H9 (cell line): Measurements from ENCODE around the gene ERC1. TPM values are rescaled to one million over a fixed set of nuclear protein-coding genes. Genes with fewer than 3 reads are reported as not detected.

Experiments
- DNase-seq: peaks from one replicate; pipeline ENCODE4 v3.0.0-alpha.2; 2017
- H2AFZ ChIP-seq: one replicate; pipeline ENCODE4 v1.6.1; 2013; ENCODE audit warnings: mild to moderate bottlenecking, low read length, control low read depth, moderate library complexity
- H2AK5ac ChIP-seq: 2 replicates; pipeline ENCODE4 v1.6.1; 2013; ENCODE audit warnings: low read length, control low read depth, mixed read lengths; ENCODE audit not compliant: insufficient read length
- H2BK120ac ChIP-seq: one replicate; pipeline ENCODE4 v1.6.1; 2013; ENCODE audit warnings: low read depth, mild to moderate bottlenecking, low read length, control low read depth, inconsistent platforms; ENCODE audit not compliant: poor library complexity, severe bottlenecking
- H2BK12ac ChIP-seq: 2 replicates; pipeline ENCODE4 v1.6.1; 2013; ENCODE audit warnings: low read length, control low read depth, mixed read lengths, low read depth; ENCODE audit not compliant: insufficient read length
- H2BK15ac ChIP-seq: 2 replicates; pipeline ENCODE4 v1.6.1; 2013; ENCODE audit warnings: low read depth, low read length, control low read depth
- H2BK20ac ChIP-seq: one replicate; pipeline ENCODE4 v1.6.1; 2013; ENCODE audit warnings: low read depth, mild to moderate bottlenecking, low read length, control low read depth, inconsistent platforms; ENCODE audit not compliant: poor library complexity, severe bottlenecking
- H2BK5ac ChIP-seq: 2 replicates; pipeline ENCODE4 v1.6.1; 2013; ENCODE audit warnings: low read length, control low read depth, mixed read lengths; ENCODE audit not compliant: insufficient read length
- H3K14ac ChIP-seq: 2 replicates; pipeline ENCODE4 v1.6.1; 2013; ENCODE audit warnings: low read length, control low read depth; ENCODE audit not compliant: insufficient read depth
- H3K18ac ChIP-seq: 2 replicates; pipeline ENCODE4 v1.6.1; 2013; ENCODE audit warnings: low read depth, mild to moderate bottlenecking, mixed read lengths, low read length, control low read depth; ENCODE audit not compliant: insufficient read length
- H3K23ac ChIP-seq: 2 replicates; pipeline ENCODE4 v1.6.1; 2013; ENCODE audit warnings: low read length, control low read depth, mixed read lengths, low read depth; ENCODE audit not compliant: insufficient read length
- H3K23me2 ChIP-seq: 2 replicates; pipeline ENCODE4 v1.6.1; 2013; ENCODE audit warnings: low read depth, mild to moderate bottlenecking, mixed read lengths, low read length, control low read depth; ENCODE audit not compliant: insufficient read length, poor library complexity, severe bottlenecking
- H3K27ac ChIP-seq: 2 replicates; pipeline ENCODE4 v1.5.1; 2013; ENCODE audit warnings: low read length, control low read depth, mixed read lengths, low read depth; ENCODE audit not compliant: insufficient read length
- H3K27me3 ChIP-seq: 2 replicates; pipeline ENCODE4 v1.6.1; 2013; ENCODE audit warnings: low read length, control low read depth, inconsistent platforms; ENCODE audit not compliant: insufficient read depth
- H3K4ac ChIP-seq: 2 replicates; pipeline ENCODE4 v1.6.1; 2013; ENCODE audit warnings: low read depth, mild to moderate bottlenecking, control low read depth, inconsistent platforms, low read length, moderate library complexity
- H3K4me1 ChIP-seq: 2 replicates; pipeline ENCODE4 v1.6.1; 2013; ENCODE audit warnings: low read length, control low read depth, inconsistent platforms; ENCODE audit not compliant: insufficient read depth
- H3K4me2 ChIP-seq: 2 replicates; pipeline ENCODE4 v1.6.1; 2013; ENCODE audit warnings: low read length, control low read depth, mixed read lengths; ENCODE audit not compliant: insufficient read length, insufficient read depth
- H3K56ac ChIP-seq: 2 replicates; pipeline ENCODE4 v1.6.1; 2013; ENCODE audit warnings: low read depth, mild to moderate bottlenecking, mixed read lengths, low read length, control low read depth; ENCODE audit not compliant: insufficient read length
- H3K79me1 ChIP-seq: 2 replicates; pipeline ENCODE4 v1.6.1; 2013; ENCODE audit warnings: low read depth, mild to moderate bottlenecking, moderate library complexity, low read length, control low read depth, inconsistent platforms; ENCODE audit not compliant: insufficient read depth, poor library complexity, severe bottlenecking
- H3K79me2 ChIP-seq: 2 replicates; pipeline ENCODE4 v1.6.1; 2013; ENCODE audit warnings: low read length, control low read depth, inconsistent platforms; ENCODE audit not compliant: insufficient read depth
- H3K9ac ChIP-seq: 2 replicates; pipeline ENCODE4 v1.6.1; 2013; ENCODE audit warnings: low read length, control low read depth, mixed read lengths; ENCODE audit not compliant: insufficient read length; ENCODE audit errors: extremely low read depth
- H3K9me3 ChIP-seq: one replicate; pipeline ENCODE4 v1.6.1; 2013; ENCODE audit warnings: low read depth, low read length, inconsistent platforms; ENCODE audit not compliant: control insufficient read depth
- H3T11ph ChIP-seq: one replicate; pipeline ENCODE4 v1.6.1; 2013; ENCODE audit warnings: mild to moderate bottlenecking, low read length, control low read depth, inconsistent platforms
- H4K20me1 ChIP-seq: one replicate; pipeline ENCODE4 v1.6.1; 2013; ENCODE audit not compliant: control insufficient read depth, insufficient read length, insufficient read depth
- H4K5ac ChIP-seq: 2 replicates; pipeline ENCODE4 v1.6.1; 2013; ENCODE audit warnings: low read depth, mild to moderate bottlenecking, mixed read lengths, low read length, control low read depth; ENCODE audit not compliant: insufficient read length
- H4K8ac ChIP-seq: replicated peaks from 2 replicates; pipeline ENCODE4 v1.6.1; 2013; ENCODE audit warnings: low read length, control low read depth, mixed read lengths, low read depth; ENCODE audit not compliant: insufficient read length
- H4K91ac ChIP-seq: 2 replicates; pipeline ENCODE4 v1.6.1; 2013; ENCODE audit warnings: low read depth, mild to moderate bottlenecking, moderate library complexity, mixed read lengths, low read length, control low read depth; ENCODE audit not compliant: insufficient read length
- H3K27ac Mint-ChIP-seq, 3 experiments: 2 replicates in 2 of 3; 3 replicates in 1 of 3; pipeline ENCODE4 v1.8.0; 2020 to 2021; ENCODE audit warnings: mixed read lengths in 3 of 3, mild to moderate bottlenecking in 1 of 3, moderate library complexity in 1 of 3
- H3K27me3 Mint-ChIP-seq: 2 replicates; pipeline ENCODE4 v1.8.0; 2021; ENCODE audit warnings: low read depth, mild to moderate bottlenecking, moderate library complexity, mixed read lengths
- H3K36me3 Mint-ChIP-seq, 3 experiments: 2 replicates in 2 of 3; 3 replicates in 1 of 3; pipeline ENCODE4 v1.8.0; 2020 to 2021; ENCODE audit warnings: low read depth in 3 of 3, mixed read lengths in 3 of 3; ENCODE audit not compliant: insufficient read depth in 1 of 3
- H3K4me1 Mint-ChIP-seq, 2 experiments: 2 replicates each; pipeline ENCODE4 v1.8.0; 2020; ENCODE audit warnings: mixed read lengths in 2 of 2
- H3K4me3 Mint-ChIP-seq, 2 experiments: 2 replicates in 1 of 2; 3 replicates in 1 of 2; pipeline ENCODE4 v1.8.0; 2020 to 2021; ENCODE audit warnings: mild to moderate bottlenecking in 2 of 2, mixed read lengths in 2 of 2, moderate library complexity in 1 of 2
- H3K9me3 Mint-ChIP-seq, 2 experiments: 2 replicates in 1 of 2; 3 replicates in 1 of 2; pipeline ENCODE4 v1.8.0; 2020; ENCODE audit warnings: mild to moderate bottlenecking in 2 of 2, mixed read lengths in 2 of 2, moderate library complexity in 1 of 2
- WGBS: extraction: QIAGEN DNeasy Blood & Tissue Kit; methylation state at CpG from one replicate; pipeline ENCODE4 v1.1.7; 2013; ENCODE audit warnings: missing lambda C conversion rate, low lambda C conversion rate, mixed read lengths; ENCODE audit not compliant: insufficient read length; ENCODE audit errors: extremely low coverage; 5-methylcytosine and 5-hydroxymethylcytosine counted together
- total RNA-seq: library from RNA; stranded (reverse); gene quantifications from 2 replicates; pipeline ENCODE4 v1.2.1, GENCODE V29; 2021
- TF ChIP-seq, protein P1 (sequence below): fragments of 200-600 bp; sonication (generic); conservative IDR thresholded peaks from 3 replicates; pipeline ENCODE4 v1.8.0; 2021; ENCODE audit warnings: antibody characterized with exemption, mild to moderate bottlenecking

Gene ERC1
- total RNA-seq, 1 experiment from 2014 or later, result 51.2 TPM

DNA sequence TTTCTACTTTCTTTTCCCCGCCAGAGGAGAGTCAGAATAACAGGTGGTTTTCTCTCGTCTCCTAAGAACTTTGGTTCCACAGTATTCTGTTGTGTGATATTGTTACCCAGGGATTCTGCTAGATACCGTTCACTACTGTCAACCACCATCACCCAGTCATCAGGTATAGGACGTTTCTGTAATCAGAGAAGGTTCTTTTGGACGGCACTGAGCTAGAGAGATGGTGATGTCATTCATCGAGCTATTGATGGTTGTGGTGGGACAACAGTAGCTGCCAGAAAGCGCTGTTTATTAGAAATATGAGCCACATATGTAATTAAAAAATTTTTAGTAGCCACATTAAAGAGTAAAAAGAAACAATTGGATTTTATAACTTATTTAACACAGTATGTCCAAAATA is 17.0 kb downstream of the ERC1 start:
- Mint-ChIP-seq H3K27me3 (no peaks in the 10 kb centered on the region), H3K4me1 (peaks cover 10% of the 10 kb centered on the region in 2 experiments), H3K27ac (no peak overlapping the region), H3K36me3 (0 out of 7 replicates have a peak, but pooled peaks cover 0 to 2% (median 0%) of the 10 kb centered on the region in 3 experiments), H3K4me3 (no peak overlapping the region), H3K9me3 (no peaks in the 10 kb centered on the region)
- Histone ChIP-seq H4K20me1 (no peaks in the 10 kb centered on the region), H3K23ac (no peak overlapping the region), H3K23me2 (no peaks in the 10 kb centered on the region), H3K14ac (no peak overlapping the region), H3K18ac (no peak overlapping the region), H3K9ac (no peak overlapping the region), H2BK5ac (no peak overlapping the region), H3K27me3 (no peaks in the 10 kb centered on the region), H2BK20ac (no peak overlapping the region), H2AK5ac (no peak overlapping the region), H2BK120ac (no peak overlapping the region), H4K91ac (no peak overlapping the region), H3K4ac (no peak overlapping the region), H3K9me3 (no peaks in the 10 kb centered on the region), H2BK15ac (no peak overlapping the region), H4K5ac (no peak overlapping the region), H3K4me2 (no peak overlapping the region), H2BK12ac (no peak overlapping the region), H2AFZ (no peak overlapping the region), H4K8ac (no peak overlapping the region), H3K27ac (no peak overlapping the region), H3K79me1 (peaks cover 4% of the 10 kb centered on the region), H3K4me1 (no peaks in the 10 kb centered on the region), H3K79me2 (no peaks in the 10 kb centered on the region; the same call in 1 of the 2 replicates), H3T11ph (no peak overlapping the region), H3K56ac (no peak overlapping the region)
- DNase-seq, result no peak
- TF ChIP-seq, protein P1, sequence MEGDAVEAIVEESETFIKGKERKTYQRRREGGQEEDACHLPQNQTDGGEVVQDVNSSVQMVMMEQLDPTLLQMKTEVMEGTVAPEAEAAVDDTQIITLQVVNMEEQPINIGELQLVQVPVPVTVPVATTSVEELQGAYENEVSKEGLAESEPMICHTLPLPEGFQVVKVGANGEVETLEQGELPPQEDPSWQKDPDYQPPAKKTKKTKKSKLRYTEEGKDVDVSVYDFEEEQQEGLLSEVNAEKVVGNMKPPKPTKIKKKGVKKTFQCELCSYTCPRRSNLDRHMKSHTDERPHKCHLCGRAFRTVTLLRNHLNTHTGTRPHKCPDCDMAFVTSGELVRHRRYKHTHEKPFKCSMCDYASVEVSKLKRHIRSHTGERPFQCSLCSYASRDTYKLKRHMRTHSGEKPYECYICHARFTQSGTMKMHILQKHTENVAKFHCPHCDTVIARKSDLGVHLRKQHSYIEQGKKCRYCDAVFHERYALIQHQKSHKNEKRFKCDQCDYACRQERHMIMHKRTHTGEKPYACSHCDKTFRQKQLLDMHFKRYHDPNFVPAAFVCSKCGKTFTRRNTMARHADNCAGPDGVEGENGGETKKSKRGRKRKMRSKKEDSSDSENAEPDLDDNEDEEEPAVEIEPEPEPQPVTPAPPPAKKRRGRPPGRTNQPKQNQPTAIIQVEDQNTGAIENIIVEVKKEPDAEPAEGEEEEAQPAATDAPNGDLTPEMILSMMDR, result no peak
- no CpG with 5 or more reads among the region's 7 CpGs for WGBS
